AG08395 (cell line): ENCODE results near the gene MAML3.

Experiments
- DNase-seq: peaks from one replicate; pipeline ENCODE4 v3.0.0; 2012; ENCODE audit warnings: mixed read lengths, low spot score

Gene MAML3

GRCh38 chr4:139900964-139901376 is 253.0 kb downstream of the MAML3 start:
- DNase-seq: peak; percentile 16

DNA sequence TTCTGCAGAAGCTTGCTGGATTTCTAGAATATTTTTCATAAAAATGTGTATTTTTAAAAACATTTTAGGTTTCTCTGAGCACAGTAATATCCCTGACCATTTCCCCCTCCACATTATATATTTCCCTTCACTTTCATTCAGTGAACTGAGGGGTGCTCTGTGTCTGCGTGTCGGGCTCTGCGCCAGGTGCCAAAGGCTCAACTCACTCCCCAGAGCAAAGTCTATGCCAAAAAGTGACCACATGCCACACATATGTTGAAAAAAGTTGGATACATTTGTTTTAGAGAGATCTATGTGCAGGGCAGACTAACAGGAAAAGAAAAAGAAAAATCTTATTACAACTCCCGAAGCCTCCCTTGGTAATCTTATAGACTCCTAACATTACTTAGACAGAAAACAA is 254.6 kb downstream of the MAML3 start:
- no peak for DNase-seq

GRCh38 chr4:139898293-139898692 is 255.7 kb downstream of the MAML3 start:
- no peak for DNase-seq

- DNase-seq: no peak
Measured at GRCh38 chr4:139896091-139896604, 257.8 kb downstream of the MAML3 start.

DNA sequence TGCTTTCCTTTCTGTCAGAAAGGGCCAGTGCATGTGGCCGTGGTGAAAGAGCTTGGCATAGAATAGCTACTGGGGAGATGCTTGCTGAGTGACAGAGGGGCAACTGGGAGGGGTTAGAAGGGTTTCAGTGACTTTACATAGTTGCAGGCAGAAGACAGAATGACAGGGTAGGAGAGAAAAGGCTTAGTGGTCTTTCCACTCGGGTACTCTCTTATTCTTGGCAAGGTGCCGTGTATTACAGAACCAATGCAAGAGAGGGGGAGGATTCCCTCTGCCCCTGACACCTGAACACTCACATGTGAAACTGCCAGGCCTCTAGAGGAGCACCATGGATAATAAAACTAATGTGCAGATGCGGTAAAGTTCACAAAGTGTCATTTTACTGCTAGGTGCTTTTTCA is 260.2 kb downstream of the MAML3 start:
- no peak for DNase-seq

- DNase-seq: no peak
Measured at GRCh38 chr4:139892973-139893736, 260.8 kb downstream of the MAML3 start.

GRCh38 chr4:139890816-139891215 is 263.2 kb downstream of the MAML3 start:
- DNase-seq: peak; percentile 53

GRCh38 chr4:139889901-139890300 is 264.1 kb downstream of the MAML3 start:
- no peak for DNase-seq

- no peak for DNase-seq
Measured at GRCh38 chr4:139889264-139889663, 264.7 kb downstream of the MAML3 start.

DNA sequence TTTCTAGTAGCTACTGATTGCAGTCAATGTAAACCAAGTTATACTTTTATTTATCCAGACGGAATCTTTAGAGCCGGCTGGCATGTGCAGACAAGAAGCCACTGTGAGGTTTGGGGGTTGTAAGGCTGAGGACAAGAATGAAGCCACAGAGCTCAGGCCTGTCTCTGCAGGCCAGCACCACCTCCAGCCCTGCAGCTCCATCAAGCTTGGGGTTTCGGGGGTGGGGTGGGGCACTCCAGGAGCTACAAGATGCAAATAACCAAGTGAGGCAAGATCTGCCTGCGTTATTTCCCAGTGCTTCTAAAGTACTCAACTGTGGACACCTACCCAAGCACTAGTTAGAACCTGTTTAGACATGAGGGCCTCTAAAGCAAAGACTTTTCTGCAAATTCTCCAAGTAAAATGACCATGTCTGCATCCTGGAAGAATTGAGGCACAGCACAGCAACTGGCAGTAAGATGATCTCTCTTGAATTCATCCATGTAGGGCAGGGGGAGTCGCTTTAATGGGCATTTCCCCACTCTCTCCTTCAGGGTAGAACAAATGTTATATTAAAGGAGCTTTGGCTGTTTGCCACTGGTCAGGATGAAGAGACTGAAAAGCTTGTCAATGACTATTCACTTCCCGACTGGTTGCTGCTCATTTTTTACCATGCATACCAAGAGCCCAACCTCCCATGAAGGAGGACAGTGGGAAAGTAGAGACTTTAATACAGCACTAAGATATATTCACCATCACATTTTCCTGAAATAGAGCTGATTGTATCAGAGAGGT is 265.8 kb downstream of the MAML3 start:
- DNase-seq: no peak

- peak; percentile 20 for DNase-seq
Measured at GRCh38 chr4:139887376-139887802, 266.6 kb downstream of the MAML3 start.

GRCh38 chr4:139886798-139887197 is 267.2 kb downstream of the MAML3 start:
- no peak for DNase-seq

DNA sequence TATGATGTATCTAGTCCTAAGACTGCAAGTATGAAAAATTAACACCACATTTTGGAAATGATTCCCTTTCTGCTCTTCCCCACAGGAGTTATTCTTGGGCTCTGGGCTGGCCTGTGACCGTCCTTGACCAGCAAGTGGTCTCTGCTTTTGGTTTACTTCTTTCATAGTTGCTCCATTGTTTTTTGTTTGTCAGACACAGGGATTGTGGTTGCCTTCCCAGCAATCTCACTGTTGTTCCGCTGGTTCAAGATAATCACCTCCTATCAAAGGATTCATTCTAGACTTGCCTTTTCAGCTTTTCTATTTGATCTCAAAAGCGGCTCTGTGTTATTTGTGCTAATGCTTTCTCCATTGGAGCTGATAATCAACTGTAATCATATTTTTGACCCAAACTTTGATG is 269.5 kb downstream of the MAML3 start:
- DNase-seq: no peak

GRCh38 chr4:139880841-139881240 is 273.1 kb downstream of the MAML3 start:
- no peak for DNase-seq

- no peak for DNase-seq
Measured at GRCh38 chr4:139878050-139878449, 275.9 kb downstream of the MAML3 start.

DNA sequence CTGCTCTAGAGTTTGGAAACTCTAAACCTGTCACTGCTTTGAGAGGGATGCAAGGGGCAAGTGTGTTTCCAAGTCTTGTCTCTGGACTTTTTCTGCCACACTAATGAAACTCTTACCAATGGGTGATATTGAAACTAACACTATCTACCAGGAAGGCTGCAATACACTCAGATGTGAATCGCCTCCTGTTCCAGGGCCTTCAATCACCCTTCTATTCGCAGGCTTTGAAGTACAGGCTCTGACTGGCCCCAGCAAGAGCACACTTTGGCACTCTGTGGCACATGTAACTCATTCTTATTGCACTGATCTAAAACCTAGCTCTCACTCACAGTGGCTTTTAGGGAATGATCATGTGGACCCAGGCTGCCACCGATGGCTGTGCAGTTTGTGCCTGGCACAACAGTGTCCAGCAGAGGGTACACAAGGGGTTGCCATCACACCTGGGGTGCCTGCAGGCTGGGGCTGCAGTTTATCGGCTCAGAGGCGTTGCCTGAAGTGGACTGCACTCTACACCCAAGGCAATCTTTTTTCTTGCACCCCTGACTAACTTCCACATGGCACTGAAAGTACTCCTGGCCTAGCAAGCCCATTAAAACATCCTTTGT is 277.5 kb downstream of the MAML3 start:
- DNase-seq: no peak

DNA sequence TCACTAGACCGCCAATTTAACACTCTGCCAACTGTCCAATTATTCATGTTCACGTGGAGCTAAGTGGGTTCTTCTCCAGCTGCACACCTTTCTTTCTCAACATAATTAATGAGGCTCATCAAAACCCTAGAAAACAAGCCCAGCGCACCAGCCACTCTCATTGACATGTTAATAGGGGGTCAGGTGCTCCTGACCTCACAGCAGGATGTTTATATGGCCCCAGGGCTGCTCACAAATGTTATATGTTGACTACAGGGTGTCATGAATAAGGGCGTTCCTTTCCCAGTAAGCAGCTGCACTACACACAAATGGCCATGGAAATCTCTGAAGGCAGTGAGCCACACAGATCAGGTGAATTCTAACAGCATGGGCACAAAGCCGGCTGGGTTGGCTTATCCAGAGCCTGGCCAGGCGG is 278.6 kb downstream of the MAML3 start:
- no peak for DNase-seq

GRCh38 chr4:139873111-139873860 is 280.7 kb downstream of the MAML3 start:
- DNase-seq: peak; percentile 26

DNA sequence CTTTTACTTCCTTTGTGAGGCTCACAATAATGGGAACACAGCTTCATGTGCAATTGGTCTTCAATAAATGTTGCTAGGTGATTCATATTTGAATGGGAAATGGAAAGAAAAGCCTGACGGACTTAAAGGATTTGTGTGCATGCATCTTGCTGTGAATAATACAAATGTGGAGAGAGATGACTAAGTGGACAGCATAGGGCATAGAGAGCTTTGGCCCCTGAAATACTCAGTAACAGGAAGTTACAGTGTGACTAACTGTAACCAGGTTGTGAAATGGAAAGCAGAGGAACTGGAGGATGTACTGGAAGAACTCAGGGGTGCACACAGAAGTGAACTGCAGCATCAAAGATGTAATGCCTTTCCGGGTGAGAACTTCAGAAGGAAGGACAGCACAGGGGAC is 281.7 kb downstream of the MAML3 start:
- DNase-seq: peak; percentile 80

- DNase-seq: no peak
Measured at GRCh38 chr4:139869810-139870209, 284.2 kb downstream of the MAML3 start.

DNA sequence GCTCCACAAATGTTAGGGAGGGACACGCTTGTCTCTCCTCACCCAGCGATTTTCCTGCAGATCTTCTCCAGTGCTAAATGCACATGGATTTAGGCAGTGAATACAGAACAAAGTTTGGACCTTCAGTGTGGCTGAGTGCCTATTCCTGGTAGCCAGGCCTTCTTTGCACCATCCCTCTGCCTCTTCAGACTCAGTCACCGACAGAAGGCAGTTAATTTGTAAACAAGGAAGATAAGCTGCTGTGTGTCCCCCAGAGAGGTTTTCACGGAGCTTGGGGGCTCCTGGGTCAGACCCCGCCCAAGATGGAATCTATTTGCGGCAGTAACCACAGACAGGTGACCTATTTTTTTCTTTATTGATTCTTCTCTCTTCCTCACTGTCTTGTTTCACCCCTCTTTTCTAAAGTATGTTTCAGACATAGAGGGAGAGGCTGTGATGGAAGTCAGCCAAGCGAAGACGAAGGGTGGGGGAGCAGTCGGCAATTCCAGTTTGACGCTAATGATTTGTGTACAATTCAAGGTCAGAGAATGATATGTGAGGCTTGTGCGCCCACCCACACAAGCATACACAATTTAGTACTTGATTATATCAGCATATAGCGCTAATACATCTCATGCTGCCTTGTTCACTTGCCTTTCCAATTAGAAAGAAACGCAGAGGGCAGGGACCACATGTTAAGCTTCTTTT is 287.6 kb downstream of the MAML3 start:
- no peak for DNase-seq
